ENCODE measurements around the gene ADCY1.

DNA sequence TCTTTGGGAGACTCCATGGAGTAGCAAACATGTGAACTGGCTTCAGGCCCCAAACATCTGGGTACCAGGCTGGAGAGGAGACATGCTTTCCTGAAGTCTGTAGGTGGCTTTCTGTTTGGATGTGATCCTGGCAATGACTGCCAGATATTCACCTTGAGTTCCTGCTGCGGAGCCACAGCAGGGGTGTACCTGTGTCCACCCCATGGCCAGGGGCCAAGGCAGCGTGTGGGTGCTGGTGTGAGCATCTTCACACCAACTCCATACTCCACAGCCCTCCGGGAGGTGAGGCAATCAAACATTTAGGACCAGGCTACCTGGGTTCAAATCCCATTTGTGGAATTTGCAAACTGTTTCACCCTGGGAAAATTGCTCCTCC is 113.0 kb downstream of the ADCY1 start:
- TF ChIP-seq EZH2 (IDR thresholded peaks at IDR 0.05; ENCODE audit: borderline replicate concordance, low read length), result no peak
- TF ChIP-seq CTCF (conservative IDR thresholded peaks at IDR 0.05 in 1 of 2, IDR thresholded peaks at IDR 0.05 in 1 of 2; ENCODE audit: extremely low read depth in 1 of 2, insufficient read depth in 1 of 2, low read depth in 1 of 2, low read length in 2 of 2), result no peak
